Brain microvascular endothelial cell (primary cell): ENCODE results near the gene SLIRP.
"Not testable (repeated sequence)": the region's sequence is repeated elsewhere in the genome, so short reads cannot be mapped to it uniquely, and the experiment has no call there.

Source experiments
- DNase-seq: peaks from one replicate; pipeline ENCODE4 v3.0.0-alpha.2; 2020
- H3K27ac ChIP-seq: fragments of 250-450 bp; sonication (Bioruptor Pico); 2 replicates; pipeline ENCODE4 v1.5.1; 2020; ENCODE audit warnings: mild to moderate bottlenecking, moderate library complexity
- H3K27me3 ChIP-seq: fragments of 250-450 bp; sonication (Bioruptor Pico); replicated peaks from 2 replicates; pipeline ENCODE4 v1.5.1; 2020; ENCODE audit warnings: mild to moderate bottlenecking
- H3K36me3 ChIP-seq: fragments of 250-450 bp; sonication (Bioruptor Pico); replicated peaks from 2 replicates; pipeline ENCODE4 v1.5.1; 2020; ENCODE audit warnings: mild to moderate bottlenecking
- H3K4me3 ChIP-seq: 2 replicates; pipeline ENCODE4 v1.5.1; 2011; ENCODE audit warnings: low read depth, mild to moderate bottlenecking, control low read depth, low read length, moderate library complexity
- in situ Hi-C: cut with HindIII; loops from 2 replicates; pipeline ENCODE4 v1.10.0; 2017; ENCODE audit warnings: low sequenced_read_pairs, low pct_ligation_motif_present
- TF ChIP-seq, protein P1 (sequence below): IDR thresholded peaks from 2 replicates; pipeline ENCODE4 v1.5.1; 2011; ENCODE audit warnings: low read depth, mild to moderate bottlenecking, moderate library complexity, low read length, control low read depth, inconsistent platforms; ENCODE audit errors: missing control alignments

Gene SLIRP

GRCh38 chr14:77746064-77746702 lies 38.3 kb downstream of the SLIRP start:
- TF ChIP-seq, protein P1, sequence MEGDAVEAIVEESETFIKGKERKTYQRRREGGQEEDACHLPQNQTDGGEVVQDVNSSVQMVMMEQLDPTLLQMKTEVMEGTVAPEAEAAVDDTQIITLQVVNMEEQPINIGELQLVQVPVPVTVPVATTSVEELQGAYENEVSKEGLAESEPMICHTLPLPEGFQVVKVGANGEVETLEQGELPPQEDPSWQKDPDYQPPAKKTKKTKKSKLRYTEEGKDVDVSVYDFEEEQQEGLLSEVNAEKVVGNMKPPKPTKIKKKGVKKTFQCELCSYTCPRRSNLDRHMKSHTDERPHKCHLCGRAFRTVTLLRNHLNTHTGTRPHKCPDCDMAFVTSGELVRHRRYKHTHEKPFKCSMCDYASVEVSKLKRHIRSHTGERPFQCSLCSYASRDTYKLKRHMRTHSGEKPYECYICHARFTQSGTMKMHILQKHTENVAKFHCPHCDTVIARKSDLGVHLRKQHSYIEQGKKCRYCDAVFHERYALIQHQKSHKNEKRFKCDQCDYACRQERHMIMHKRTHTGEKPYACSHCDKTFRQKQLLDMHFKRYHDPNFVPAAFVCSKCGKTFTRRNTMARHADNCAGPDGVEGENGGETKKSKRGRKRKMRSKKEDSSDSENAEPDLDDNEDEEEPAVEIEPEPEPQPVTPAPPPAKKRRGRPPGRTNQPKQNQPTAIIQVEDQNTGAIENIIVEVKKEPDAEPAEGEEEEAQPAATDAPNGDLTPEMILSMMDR, result no peak

DNA sequence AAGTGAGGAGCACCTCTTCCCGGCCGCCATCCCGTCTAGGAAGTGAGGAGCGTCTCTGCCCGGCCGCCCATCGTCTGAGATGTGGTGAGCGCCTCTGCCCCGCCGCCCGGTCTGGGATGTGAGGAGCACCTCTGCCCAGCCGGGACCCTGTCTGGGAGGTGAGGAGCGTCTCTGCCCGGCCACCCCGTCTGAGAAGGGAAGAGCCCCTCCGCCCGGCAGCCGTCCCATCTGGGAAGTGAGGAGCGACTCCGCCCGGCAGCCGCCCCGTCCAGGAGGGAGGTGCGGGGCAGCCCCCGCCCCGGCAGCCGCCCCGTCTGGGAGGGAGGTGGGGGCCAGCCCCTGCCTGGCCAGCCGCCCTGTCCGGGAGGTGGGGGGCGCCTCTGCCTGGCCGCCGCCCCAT lies 39.5 kb downstream of the SLIRP start:
- DNase-seq, H3K27me3 ChIP-seq, in situ Hi-C loops, H3K27ac ChIP-seq, H3K4me3 ChIP-seq: not testable (repeated sequence)
- peaks cover 34% of the 10 kb centered on the region for H3K36me3 ChIP-seq

More at GRCh38 chr14:77746064-77746702, 38.3 kb downstream of the SLIRP start:
- no peak for DNase-seq
- in situ Hi-C loops, result no loop called here
- Histone ChIP-seq H3K4me3 (no peak overlapping the region), H3K27me3 (no peaks in the 10 kb centered on the region), H3K27ac (no peak overlapping the region), H3K36me3 (peaks cover 29% of the 10 kb centered on the region)

DNA sequence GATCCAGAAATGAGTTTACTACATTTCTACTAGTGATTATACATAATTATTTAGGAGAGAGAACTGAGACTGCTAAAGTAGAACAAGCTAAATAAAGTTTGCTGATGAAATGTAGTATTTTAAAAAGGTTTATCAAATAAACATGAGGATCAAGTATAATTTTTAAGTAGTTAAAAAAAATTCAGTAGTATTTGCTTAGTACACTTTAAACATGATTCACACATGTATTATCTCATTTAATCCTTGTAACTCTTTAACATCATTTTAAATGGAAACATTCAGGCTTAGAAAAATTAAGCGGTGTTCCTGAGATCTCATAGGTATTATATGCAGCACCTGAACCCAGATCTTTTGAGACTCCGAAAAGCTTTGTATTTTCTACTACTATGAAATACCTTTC lies 44.4 kb downstream of the SLIRP start:
- no peak for DNase-seq
- Histone ChIP-seq H3K27ac (no peak overlapping the region), H3K4me3 (no peak overlapping the region), H3K27me3 (no peaks in the 10 kb centered on the region), H3K36me3 (peaks cover 37% of the 10 kb centered on the region)
- in situ Hi-C loops, result no loop called here
- TF ChIP-seq, protein P1, result no peak

GRCh38 chr14:77752799-77753516 lies 45.1 kb downstream of the SLIRP start:
- no peaks in the 10 kb centered on the region for H3K27me3 ChIP-seq
- TF ChIP-seq, protein P1, result no peak
- DNase-seq, result no peak
- no peak overlapping the region for H3K4me3 ChIP-seq
- H3K27ac ChIP-seq, result no peak overlapping the region
- peaks cover 37% of the 10 kb centered on the region for H3K36me3 ChIP-seq
- in situ Hi-C loops, result no loop called here

GRCh38 chr14:77760381-77761204 lies 52.7 kb downstream of the SLIRP start, which contains the start of gene SNW1:
Gene SNW1, minus strand, starts transcription at chr14:77761156. Its CDS starts 29 bp downstream, at chr14:77761127.
- peak within 1 kb of the TSS; percentile 95 for H3K4me3 ChIP-seq
- no peaks in the 10 kb centered on the region for H3K36me3 ChIP-seq
- no peaks in the 10 kb centered on the region for H3K27me3 ChIP-seq
- TF ChIP-seq, protein P1, result peak; percentile 9
- DNase-seq, result peak; percentile 64
- in situ Hi-C loops, result no loop called here
- H3K27ac ChIP-seq, result peak within 1 kb of the TSS; percentile 89
